DND-41 (cell line): ENCODE measurements around the gene TWF2.

Experiments used
- CTCF ChIP-seq: IDR thresholded peaks from 2 replicates; pipeline ENCODE4 v1.5.1; 2012; ENCODE audit warnings: borderline replicate concordance, low read length, moderate library complexity, mild to moderate bottlenecking; ENCODE audit not compliant: poor library complexity, severe bottlenecking; ENCODE audit errors: extremely low read depth
- EZH2 ChIP-seq: IDR thresholded peaks from 3 replicates; pipeline ENCODE4 v1.6.1; 2012; ENCODE audit warnings: borderline replicate concordance, low read depth, mild to moderate bottlenecking, moderate library complexity, low read length, inconsistent platforms; ENCODE audit not compliant: severe bottlenecking

DNA sequence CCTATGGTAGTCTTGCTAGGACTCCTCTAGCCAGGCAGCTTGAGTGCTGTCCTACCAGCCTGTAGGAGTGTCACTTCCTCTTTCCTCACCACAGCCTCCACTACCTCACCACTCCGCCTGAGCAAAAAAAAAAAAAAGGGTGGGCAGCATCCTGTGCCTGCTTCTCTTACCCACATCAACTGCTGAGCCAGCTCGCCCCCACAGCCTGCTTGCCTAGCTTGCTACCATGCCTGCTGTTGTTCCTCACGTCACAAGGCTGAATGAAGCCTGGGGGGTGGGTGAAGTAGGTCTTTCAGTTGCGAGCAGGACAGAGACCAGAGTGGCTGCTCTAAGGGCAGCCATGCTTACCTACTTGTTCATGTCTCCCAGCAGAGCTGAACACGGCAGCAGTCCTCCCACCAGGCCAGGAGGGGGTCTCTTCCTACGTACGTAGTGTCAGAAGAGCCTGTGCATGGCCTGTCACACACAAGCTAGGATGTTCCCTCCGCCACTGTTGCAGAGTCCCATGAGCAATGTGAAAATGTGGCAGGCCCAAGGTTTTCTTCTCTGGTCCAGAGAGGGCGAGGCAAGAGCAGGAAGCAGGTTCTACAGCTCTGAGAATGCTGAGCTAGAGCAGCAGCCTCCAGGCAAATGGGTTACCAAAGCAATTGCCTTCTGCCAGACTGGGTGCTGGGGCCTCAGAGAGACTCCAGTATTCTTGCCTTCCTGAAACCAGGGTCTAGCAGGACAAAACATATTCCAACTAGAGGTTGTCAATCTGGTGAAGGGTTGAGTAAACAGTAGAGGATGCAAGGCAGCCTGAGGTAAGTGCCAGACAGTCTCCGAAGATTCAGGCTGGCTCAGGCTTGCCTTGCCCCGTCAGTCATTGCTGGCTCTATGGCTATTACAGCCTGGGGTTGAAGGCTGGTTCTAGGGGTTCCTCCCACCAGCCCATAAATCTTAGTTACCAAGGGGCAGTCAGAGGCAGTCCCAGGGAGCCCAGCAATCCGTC, 14.7 kb upstream of the TWF2 start:
- TF ChIP-seq CTCF (peak; percentile 10), EZH2 (no peak)
